ENCODE results near the gene ACER3. TPM values are rescaled to one million over a fixed set of nuclear protein-coding genes. Genes with fewer than 3 reads are reported as not detected.
A peak's percentile ranks its signal among the peaks of the same experiment; 100 is the strongest.

The ACER3 gene
- total and polyA plus RNA-seq, 2 of the 4 experiments (the other 2 are of a cell fraction), result 3.5 to 10.0 TPM

DNA sequence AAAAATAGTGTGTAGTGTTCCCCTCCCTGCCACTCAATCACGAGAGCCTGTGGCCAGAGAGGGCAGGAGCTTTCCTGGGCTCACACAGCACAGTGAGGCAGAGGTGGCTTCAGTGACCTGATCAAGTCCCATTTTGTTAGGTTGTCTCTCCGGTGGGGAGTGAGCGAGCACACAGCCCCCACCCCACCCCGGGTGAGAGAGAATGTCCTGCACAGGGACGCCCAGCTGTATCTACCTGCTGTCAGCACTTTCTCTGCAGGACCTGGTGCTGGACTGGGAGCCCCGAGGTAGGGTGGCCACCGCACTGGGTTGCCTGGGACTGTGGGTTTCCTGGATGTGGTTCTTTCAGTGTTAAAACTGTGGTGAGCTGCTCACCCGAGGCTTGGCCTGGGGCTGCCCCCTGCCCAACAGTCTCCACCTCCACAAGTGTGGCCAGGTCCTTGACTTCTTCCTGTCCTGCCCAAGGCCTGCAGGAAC lies 212.2 kb downstream of the ACER3 start (continued):
- TF ChIP-seq RCOR1 (IDR thresholded peaks at IDR 0.05; ENCODE audit: insufficient replicate concordance, low read length), result no peak

DNA sequence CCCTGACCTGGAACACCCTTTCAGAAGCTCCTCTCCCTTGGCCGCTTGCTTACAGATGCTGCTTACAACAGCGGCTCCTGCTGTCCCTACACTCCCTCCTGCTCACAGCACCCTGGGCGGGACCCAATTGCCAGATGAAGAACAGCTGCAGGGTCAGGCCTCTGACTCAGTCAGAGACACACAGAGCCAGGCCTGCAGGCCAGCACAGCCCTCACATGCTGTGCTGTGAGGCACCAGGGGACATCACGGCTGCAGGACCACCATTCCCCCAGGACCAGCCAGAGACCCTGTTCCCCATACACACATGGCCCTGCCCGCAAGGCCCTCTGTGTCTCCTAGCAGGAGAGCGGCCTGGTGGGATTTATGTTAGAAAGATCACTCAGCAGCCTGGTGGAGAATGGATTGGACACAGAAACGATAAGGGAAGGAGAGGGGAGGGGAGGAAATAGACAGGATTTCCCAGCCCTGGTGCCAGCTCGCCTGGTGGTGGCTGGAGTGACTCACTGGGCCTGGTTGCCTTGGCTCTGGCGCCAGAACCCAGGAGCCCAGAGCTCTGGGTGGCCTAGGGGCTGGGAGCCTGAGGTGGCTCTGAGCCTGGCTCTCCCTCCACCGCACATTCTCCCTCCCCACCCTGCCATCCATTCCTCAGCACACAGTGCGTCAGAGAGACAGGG lies 212.7 kb downstream of the ACER3 start:
- peak overlapping the region; percentile 73; the same call in 2 of the 3 replicates for H2BK15ac ChIP-seq (ENCODE audit: low read depth, low read length)
- BruUV-seq (replicated peaks), result no TSS peak
- peaks cover 22% of the 10 kb centered on the region for H3K9me1 ChIP-seq (ENCODE audit: insufficient read depth, low read length)
- H3K27ac ChIP-seq (ENCODE audit: insufficient read depth, low read length), result peak overlapping the region; percentile 94
- peak overlapping the region; percentile 74 for H4K91ac ChIP-seq (ENCODE audit: insufficient read depth, low read depth, low read length)
- peak overlapping the region; percentile 87 for H2BK120ac ChIP-seq (ENCODE audit: low read depth, low read length)
- peak overlapping the region; percentile 57 for H3K9ac ChIP-seq (ENCODE audit: low read depth, low read length)
- peaks cover 11% of the 10 kb centered on the region for H4K20me1 ChIP-seq (ENCODE audit: insufficient read depth, low read length)
- DNase-seq (peak; percentile 94), ATAC-seq (ENCODE audit: low read depth) (peak; percentile 98)
- no peaks in the 10 kb centered on the region for H3K9me3 ChIP-seq (ENCODE audit: control insufficient read depth, insufficient read depth, low read length)
- peak overlapping the region; percentile 95 for H2BK5ac ChIP-seq (ENCODE audit: low read depth, low read length, poor library complexity, severe bottlenecking)
- no peak overlapping the region for H3K4me3 ChIP-seq (ENCODE audit: insufficient read depth, low read depth, low read length)
- ChIA-PET POLR2A (ENCODE audit: unreplicated experiment) (interaction anchor here (1.0 kb wide), 1 partner anchor 9 kb away, joined by 4 read pairs; no protein-coding TSS in a partner anchor), CTCF (interaction anchor here (2.0 kb wide), 1 partner anchor 17 kb away, joined by 12 read pairs; no protein-coding TSS in a partner anchor)
- H4K5ac ChIP-seq (ENCODE audit: low read depth, low read length), result peak overlapping the region; percentile 55
- peak overlapping the region; percentile 80 for H2AK9ac ChIP-seq (replicated peaks; ENCODE audit: low read depth, low read length, poor library complexity)
- peak overlapping the region; percentile 75 for H3K56ac ChIP-seq (ENCODE audit: extremely low read depth, insufficient read depth, low read length)
- H3K27me3 ChIP-seq (ENCODE audit: control insufficient read depth, insufficient read depth, low read length), result no peaks in the 10 kb centered on the region
- WGBS, 2 experiments (ENCODE audit: extremely low coverage in 2 of 2, insufficient read length in 1 of 2), result 0% methylated on average over 3 of the region's 11 CpGs; no CpG with 5 or more reads in 1 of the 2 experiments
- H2BK20ac ChIP-seq (ENCODE audit: low read depth, low read length), result peak overlapping the region; percentile 76
- peak overlapping the region; percentile 35; the same call in 1 of the 2 replicates for H3K23ac ChIP-seq (ENCODE audit: low read depth, low read length)
- H3K18ac ChIP-seq (ENCODE audit: low read depth, low read length), result peak overlapping the region; percentile 67
- intact Hi-C loops (cut with micrococcal nuclease), result loop anchor here (2.0 kb wide), 1 partner anchor 27 kb away; no protein-coding TSS in a partner anchor
- H2AK5ac ChIP-seq (ENCODE audit: low read depth, low read length), result peak overlapping the region; percentile 81
- dilution Hi-C loops (cut with HindIII; ENCODE audit: low sequenced_read_pairs, unreplicated experiment), result no loop called here
- peak overlapping the region; percentile 88 for H3K14ac ChIP-seq (replicated peaks; ENCODE audit: low read depth, low read length)
- H3K79me1 ChIP-seq (ENCODE audit: low read depth in 1 of 2, low read length in 2 of 2), result peaks cover 13 to 43% of the 10 kb centered on the region in 2 experiments; a peak in 3 of 4 replicates
- H4K8ac ChIP-seq (ENCODE audit: low read depth in 2 of 2, low read length in 2 of 2), result peak overlapping the region; percentile 11 to 90; a peak in 3 of 4 replicates
- H3K4me2 ChIP-seq (ENCODE audit: low read depth, low read length), result peak overlapping the region; percentile 64
- H3K4ac ChIP-seq (ENCODE audit: low read depth, low read length), result peak overlapping the region; percentile 92
- no peaks in the 10 kb centered on the region for H3K36me3 ChIP-seq (ENCODE audit: control insufficient read depth, insufficient read depth, low read length)
- peaks cover 30% of the 10 kb centered on the region for H3K4me1 ChIP-seq (ENCODE audit: control insufficient read depth, insufficient read depth, low read length)
- in situ Hi-C loops (cut with MboI; ENCODE audit: low sequenced_read_pairs), result no loop called here
- peak overlapping the region; percentile 87 for H2AFZ ChIP-seq (replicated peaks; ENCODE audit: low read length, poor library complexity)
- TF ChIP-seq MXI1 (IDR thresholded peaks at IDR 0.05; ENCODE audit: borderline replicate concordance, low read depth, low read length), result peak; percentile 17; the same call in 1 of the 2 replicates
- TF ChIP-seq, protein P1, sequence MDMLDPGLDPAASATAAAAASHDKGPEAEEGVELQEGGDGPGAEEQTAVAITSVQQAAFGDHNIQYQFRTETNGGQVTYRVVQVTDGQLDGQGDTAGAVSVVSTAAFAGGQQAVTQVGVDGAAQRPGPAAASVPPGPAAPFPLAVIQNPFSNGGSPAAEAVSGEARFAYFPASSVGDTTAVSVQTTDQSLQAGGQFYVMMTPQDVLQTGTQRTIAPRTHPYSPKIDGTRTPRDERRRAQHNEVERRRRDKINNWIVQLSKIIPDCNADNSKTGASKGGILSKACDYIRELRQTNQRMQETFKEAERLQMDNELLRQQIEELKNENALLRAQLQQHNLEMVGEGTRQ (IDR thresholded peaks at IDR 0.05; ENCODE audit: low read depth, low read length), result peak; percentile 27; the same call in 1 of the 2 replicates
- TF ChIP-seq RFX5 (IDR thresholded peaks at IDR 0.05; ENCODE audit: low read depth, low read length), result no peak
- peak; percentile 7 for TF ChIP-seq RCOR1 (IDR thresholded peaks at IDR 0.05; ENCODE audit: insufficient replicate concordance, low read length)
- TF ChIP-seq NFE2L2 (IDR thresholded peaks at IDR 0.05; ENCODE audit: low read depth, low read length), result peak; percentile 12; the same call in 1 of the 2 replicates
- TF ChIP-seq FOS (IDR thresholded peaks at IDR 0.05; ENCODE audit: low read depth, low read length), result peak; percentile 67; the same call in 1 of the 2 replicates
- no peak for TF ChIP-seq CHD1 (IDR thresholded peaks at IDR 0.05; ENCODE audit: low read depth, low read length)
- no peak for TF ChIP-seq MAFK (IDR thresholded peaks at IDR 0.05; ENCODE audit: low read depth, low read length)
- TF ChIP-seq, protein P2, sequence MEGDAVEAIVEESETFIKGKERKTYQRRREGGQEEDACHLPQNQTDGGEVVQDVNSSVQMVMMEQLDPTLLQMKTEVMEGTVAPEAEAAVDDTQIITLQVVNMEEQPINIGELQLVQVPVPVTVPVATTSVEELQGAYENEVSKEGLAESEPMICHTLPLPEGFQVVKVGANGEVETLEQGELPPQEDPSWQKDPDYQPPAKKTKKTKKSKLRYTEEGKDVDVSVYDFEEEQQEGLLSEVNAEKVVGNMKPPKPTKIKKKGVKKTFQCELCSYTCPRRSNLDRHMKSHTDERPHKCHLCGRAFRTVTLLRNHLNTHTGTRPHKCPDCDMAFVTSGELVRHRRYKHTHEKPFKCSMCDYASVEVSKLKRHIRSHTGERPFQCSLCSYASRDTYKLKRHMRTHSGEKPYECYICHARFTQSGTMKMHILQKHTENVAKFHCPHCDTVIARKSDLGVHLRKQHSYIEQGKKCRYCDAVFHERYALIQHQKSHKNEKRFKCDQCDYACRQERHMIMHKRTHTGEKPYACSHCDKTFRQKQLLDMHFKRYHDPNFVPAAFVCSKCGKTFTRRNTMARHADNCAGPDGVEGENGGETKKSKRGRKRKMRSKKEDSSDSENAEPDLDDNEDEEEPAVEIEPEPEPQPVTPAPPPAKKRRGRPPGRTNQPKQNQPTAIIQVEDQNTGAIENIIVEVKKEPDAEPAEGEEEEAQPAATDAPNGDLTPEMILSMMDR (conservative IDR thresholded peaks at IDR 0.05; ENCODE audit: low read depth, low read length), result peak; percentile 58
- peak; percentile 46 for TF ChIP-seq RAD21 (IDR thresholded peaks at IDR 0.05; ENCODE audit: low read length)
